NK-92 treated with Interleukin-12 subunit alpha and Interleukin-12 subunit beta, amount 100 ng/mL, for 24 hours (cell line): ENCODE measurements around the gene ODF2.
A peak's percentile ranks its signal among the peaks of the same experiment; 100 is the strongest.
"Not testable (repeated sequence)": the region's sequence is repeated elsewhere in the genome, so short reads cannot be mapped to it uniquely, and the experiment has no call there.

Experiments used
- DNase-seq: peaks from one replicate; lab custom pipeline; 2025; lab: John Stamatoyannopoulos, UW

Gene ODF2

DNA sequence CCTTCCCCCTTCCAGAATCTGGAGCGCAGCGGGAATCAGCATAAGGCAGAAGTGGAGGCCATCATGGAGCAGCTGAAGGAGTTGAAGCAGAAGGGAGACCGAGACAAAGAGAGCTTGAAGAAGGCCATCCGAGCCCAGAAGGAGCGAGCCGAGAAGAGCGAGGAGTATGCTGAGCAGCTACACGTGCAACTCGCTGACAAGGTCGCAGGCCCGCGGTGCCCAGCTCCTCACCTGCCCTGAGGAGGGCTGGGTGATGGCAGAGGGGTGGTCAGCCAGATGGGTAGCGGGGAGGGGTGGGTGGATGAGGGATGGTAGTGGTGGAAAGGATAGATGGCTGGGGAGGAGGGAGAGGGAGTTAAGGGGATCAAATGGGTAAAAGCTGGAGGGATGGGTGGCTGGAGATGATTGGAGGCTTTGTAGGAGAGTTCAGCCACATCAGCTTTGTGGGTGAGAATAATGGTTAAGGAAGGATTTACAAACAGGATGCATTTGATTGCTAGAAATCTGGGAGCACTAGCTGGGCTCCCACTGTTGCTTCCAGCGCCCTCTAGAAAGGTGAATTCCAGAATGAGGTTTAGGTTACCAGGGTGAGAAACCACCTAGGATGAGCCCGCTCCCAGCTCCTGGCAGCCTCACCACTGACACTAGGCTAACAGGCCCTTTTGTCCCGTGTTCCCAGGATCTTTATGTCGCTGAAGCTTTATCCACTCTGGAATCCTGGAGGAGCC lies 29.0 kb downstream of the ODF2 start:
- DNase-seq: no peak

GRCh38 chr9:128485414-128485855 lies 29.6 kb downstream of the ODF2 start:
- DNase-seq: no peak

GRCh38 chr9:128486201-128486600 lies 30.4 kb downstream of the ODF2 start:
- DNase-seq: no peak

GRCh38 chr9:128493424-128493823 lies 37.6 kb downstream of the ODF2 start:
- no peak for DNase-seq

DNA sequence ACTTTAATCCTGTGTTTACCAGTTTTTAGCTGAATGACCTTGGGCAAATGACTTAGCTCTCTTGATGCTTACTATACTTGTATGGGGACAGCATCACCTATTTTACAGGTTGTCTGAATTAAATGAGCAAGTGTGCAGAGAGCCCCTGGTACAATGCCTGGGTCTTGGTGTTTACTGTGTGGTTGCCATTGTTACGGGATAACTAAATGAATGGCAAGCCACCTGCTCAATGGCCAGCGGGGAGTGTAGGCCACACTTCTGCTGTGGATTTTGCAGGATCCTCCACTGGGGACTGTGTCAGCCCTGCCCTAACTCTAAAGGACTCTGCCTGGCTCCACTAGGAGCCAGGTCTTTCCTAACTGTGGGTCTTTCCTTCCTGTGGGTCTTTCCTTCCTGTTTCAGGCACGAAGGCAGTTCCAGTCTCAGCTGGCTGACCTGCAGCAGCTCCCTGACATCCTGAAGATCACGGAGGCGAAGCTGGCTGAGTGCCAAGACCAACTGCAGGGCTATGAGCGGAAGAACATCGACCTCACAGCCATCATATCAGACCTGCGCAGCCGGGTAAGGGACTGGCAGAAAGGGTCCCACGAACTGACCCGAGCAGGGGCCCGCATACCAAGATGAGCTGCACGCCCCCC lies 38.4 kb downstream of the ODF2 start:
- DNase-seq: no peak

DNA sequence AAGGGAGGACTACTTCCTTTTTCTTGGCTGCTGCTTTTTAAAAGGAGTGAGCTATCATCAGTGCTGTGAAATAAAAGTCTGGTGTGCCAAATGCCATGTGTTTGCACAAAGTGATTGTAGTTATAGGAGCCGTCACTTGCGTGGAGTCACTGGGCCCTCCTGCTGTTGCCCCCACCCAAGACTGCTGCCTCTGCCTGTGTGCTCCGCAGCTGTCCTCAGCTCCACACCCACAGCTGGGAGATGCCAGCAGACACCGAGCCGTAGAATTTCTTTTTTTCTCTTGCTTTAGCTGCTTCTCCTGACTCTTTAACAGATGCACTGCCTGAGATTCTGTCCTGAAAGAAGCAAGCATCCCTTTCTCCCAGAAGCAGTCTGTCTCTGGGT lies 38.9 kb downstream of the ODF2 start:
- no peak for DNase-seq

DNA sequence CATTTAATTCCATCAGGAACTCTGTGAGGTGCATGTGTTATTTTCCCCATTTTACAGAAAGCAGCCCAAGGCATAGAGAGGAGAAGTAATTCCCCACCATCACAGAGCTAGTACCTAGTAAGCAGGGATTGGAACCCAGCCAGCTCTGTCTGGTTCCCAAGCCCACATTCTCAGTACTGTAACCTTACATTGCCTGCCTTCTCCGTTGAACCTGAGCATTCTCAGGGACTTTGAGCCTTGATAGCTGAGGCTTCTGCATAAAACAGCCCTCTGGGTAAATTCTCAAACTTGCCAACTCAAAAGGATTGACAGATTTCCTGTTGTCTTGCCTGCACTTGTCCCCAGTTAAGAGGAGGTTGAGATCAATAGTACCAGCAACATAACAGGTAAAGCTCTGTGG lies 39.5 kb downstream of the ODF2 start:
- no peak for DNase-seq

GRCh38 chr9:128495804-128496417 lies 40.1 kb downstream of the ODF2 start:
- no peak for DNase-seq

DNA sequence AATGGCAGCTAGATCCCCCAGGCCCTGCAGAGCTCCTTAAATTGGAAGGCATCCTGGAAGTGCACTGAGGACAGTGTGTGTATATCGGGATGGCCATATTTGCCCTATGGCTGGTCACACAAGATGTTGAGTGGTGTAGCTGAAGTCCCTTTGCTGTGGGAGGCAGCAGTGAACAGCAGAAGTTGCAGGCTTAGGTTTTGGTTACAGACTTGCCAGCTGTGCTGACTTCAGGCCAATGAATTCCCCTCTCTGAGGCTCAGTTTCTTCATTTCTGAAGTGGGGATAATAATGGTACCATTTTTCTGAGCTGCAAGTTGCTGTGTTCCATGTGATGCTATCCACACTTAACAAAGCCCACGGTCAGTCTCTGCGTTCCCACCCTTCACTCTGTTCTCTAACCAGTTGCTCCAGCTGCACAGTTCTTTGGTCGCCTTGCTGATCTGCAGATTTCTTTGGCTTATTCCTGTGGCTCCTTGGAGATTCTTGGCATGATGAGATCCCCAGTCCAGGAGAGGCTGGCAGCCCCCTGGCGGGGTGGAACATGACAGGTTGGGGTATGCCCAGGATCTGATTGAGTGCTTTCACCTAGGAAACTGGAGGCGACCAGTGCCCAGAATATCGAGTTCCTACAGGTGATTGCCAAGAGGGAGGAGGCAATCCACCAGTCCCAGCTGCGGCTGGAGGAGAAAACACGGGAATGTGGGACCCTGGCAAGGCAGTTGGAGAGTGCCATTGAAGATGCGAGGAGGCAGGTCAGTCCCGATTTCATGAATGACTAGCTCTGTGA lies 42.2 kb downstream of the ODF2 start:
- no peak for DNase-seq

DNA sequence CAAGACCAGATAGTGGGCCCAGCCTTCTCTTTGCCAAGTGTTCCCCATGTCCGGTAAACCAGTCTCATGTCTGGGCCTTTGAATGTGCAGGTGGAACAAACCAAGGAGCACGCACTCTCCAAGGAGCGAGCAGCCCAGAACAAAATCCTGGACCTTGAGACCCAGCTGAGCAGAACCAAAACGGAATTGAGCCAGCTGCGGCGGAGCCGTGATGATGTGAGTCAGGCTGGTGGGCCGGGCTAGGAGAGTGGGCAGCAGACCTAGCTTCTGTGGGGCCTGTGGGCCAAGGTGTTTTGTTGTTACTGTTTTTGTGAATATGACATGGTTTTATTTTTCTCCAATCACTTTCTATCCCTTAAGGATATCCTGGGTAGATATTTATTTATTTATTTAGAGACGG lies 43.1 kb downstream of the ODF2 start:
- no peak for DNase-seq

DNA sequence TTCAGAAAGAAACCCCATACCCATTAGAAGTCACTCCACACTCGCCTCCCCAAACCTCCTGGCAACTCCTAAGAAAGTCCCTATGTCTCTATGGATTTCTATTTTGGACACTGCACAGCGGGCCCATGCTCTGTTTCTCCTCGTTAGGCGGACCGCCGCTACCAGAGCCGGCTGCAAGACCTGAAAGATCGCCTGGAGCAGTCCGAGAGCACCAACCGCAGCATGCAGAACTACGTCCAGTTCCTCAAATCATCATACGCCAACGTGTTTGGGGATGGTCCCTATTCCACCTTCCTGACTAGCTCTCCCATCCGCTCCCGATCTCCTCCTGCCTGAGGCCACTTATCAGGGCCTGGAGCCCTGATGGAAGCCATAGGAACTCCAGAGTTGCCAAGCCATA lies 44.1 kb downstream of the ODF2 start:
- no peak for DNase-seq

- DNase-seq: not testable (repeated sequence)
Measured at GRCh38 chr9:128503415-128503825, 47.6 kb downstream of the ODF2 start.

GRCh38 chr9:128503870-128504269 lies 48.1 kb downstream of the ODF2 start:
- no peak for DNase-seq

- peak; percentile 92 for DNase-seq
Measured at GRCh38 chr9:128504485-128505413, 48.9 kb downstream of the ODF2 start, which contains the start of gene GLE1. TSS of gene GLE1 (plus strand) at chr9:128504719. CDS start at chr9:128504806, 87 bp downstream.

- DNase-seq: no peak
Measured at GRCh38 chr9:128505414-128505765, 49.6 kb downstream of the ODF2 start.

- not testable (repeated sequence) for DNase-seq
Measured at GRCh38 chr9:128505906-128506305, 50.1 kb downstream of the ODF2 start.

- no peak for DNase-seq
Measured at GRCh38 chr9:128512820-128513219, 57.0 kb downstream of the ODF2 start.

- DNase-seq: no peak
Measured at GRCh38 chr9:128521956-128522355, 66.2 kb downstream of the ODF2 start.

DNA sequence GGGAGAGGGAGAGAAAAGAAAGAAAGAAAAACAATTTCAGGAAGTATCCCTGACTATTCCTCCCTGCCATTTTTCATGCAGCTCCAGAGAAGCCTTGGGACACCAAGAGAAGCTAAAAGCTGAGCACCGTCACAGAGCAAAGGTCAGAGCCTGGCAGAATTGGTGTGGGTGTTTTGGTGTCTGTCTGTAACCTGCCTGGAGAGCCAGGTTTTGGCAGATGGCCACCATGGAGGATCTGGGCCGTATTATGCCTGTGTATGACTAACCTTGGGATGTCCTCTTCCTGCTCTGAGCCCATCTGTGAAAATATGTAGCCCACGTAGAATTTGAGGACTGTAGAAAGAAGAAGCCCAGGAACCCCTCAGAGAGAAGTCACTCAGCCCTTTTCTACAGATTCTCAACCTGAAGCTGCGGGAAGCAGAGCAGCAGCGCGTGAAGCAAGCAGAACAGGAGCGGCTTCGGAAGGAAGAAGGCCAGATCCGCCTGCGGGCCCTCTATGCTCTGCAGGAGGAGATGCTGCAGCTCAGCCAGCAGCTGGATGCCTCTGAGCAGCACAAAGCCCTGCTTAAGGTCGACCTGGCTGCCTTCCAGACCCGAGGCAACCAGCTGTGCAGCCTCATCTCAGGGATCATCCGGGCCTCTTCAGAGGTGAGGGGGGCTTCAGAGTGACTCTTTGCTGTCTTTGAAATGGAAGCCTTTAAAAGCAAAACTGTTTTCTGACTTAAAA lies 67.6 kb downstream of the ODF2 start:
- no peak for DNase-seq

DNA sequence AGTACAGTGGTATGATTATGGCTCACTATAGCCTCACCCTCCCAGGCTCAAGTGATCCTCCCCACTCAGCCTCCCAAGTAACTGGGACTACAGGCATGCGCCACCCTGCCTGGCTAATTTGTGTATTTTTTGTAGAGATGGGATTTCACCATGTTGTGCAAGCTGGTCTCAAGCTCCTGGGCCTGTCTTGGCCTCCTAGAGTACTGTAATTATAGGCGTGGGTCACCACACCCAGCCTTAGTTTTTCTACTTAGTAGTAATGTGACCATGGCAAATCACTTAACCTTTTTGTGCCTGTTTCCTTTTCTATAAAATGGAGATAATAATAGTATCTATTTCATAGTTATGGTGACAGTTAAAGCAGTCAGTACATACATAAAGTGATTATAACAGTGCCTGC lies 70.9 kb downstream of the ODF2 start:
- no peak for DNase-seq
